ENCODE measurements around the gene LACTB. TPM values are rescaled to one million over a fixed set of nuclear protein-coding genes. Genes with fewer than 3 reads are reported as not detected.
A peak's percentile ranks its signal among the peaks of the same experiment; 100 is the strongest.

The LACTB gene
- total RNA-seq, 1 donor from 2014 or later = 10.9 TPM

- H3K4me1 Mint-ChIP-seq (ENCODE audit: unreplicated experiment) = peaks cover 31% of the 10 kb centered on the region
- H3K9me3 Mint-ChIP-seq = no peaks in the 10 kb centered on the region
- peak within 1 kb of the TSS; percentile 92 for H3K4me3 Mint-ChIP-seq
- H3K36me3 Mint-ChIP-seq = no peaks in the 10 kb centered on the region
- TF ChIP-seq CTCF (conservative IDR thresholded peaks at IDR 0.05) = no peak
- H3K27me3 Mint-ChIP-seq = no peaks in the 10 kb centered on the region
- H3K27ac Mint-ChIP-seq = peak within 1 kb of the TSS; percentile 96
- DNase-seq (ENCODE audit: extremely low spot score, unreplicated experiment) = peak; percentile 99
Measured at GRCh38 chr15:63188926-63189871, 67.5 kb downstream of the LACTB start, which contains the start of gene RAB8B. Gene RAB8B, plus strand, starts transcription at chr15:63189606. Its CDS starts 19 bp downstream, at chr15:63189625.

DNA sequence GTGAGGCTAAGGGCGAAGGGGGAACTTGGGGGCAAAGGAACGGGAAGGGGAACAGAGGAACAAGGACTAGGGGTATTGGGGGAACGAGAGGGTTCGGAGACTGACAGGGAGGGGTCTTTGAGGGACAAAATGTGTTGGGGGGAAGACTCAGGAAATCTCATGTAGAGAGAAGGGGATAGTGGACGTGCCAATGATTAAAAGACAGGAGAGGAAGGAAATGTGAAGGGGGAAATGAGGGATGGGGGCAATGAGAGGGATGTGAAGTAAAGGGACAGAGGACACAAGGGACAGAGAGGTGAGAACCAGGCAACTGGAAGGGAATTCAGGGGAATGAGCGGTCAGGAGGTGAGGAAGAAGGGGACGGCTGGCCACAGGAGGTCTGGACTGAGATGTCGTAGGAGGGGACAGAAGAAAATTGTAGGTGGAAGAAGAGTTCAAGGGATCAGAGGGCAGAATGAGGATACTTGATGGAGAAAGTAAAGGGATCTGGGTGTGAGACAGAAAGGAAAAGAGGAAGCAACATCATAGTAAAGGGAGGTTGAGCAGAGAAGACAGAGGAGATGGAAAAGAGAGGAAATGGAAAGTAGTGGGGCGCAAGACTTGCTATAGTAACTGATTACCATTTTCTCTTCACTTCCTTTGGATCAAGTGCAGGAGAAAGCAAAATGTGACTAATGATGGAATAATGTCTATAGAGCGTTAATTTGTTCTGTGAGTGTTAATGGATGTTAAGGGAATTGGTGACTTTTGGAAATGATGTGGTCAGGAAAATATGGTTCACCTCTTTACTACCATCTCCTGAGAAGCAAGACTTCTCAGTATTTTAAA is 68.5 kb downstream of the LACTB start:
- peak overlapping the region; percentile 92 for H3K4me3 Mint-ChIP-seq

GRCh38 chr15:63190769-63191649 is 69.3 kb downstream of the LACTB start:
- no peaks in the 10 kb centered on the region for H3K9me3 Mint-ChIP-seq
- DNase-seq (ENCODE audit: extremely low spot score, unreplicated experiment) = no peak
- H3K36me3 Mint-ChIP-seq = no peaks in the 10 kb centered on the region
- peak overlapping the region; percentile 92 for H3K4me3 Mint-ChIP-seq
- H3K4me1 Mint-ChIP-seq (ENCODE audit: unreplicated experiment) = peaks cover 42% of the 10 kb centered on the region
- no peak overlapping the region for H3K27ac Mint-ChIP-seq
- H3K27me3 Mint-ChIP-seq = no peaks in the 10 kb centered on the region
- no peak for TF ChIP-seq CTCF (conservative IDR thresholded peaks at IDR 0.05)

More for the DNA sequence above, 68.5 kb downstream of the LACTB start:
- H3K27me3 Mint-ChIP-seq = no peaks in the 10 kb centered on the region
- no peaks in the 10 kb centered on the region for H3K36me3 Mint-ChIP-seq
- no peaks in the 10 kb centered on the region for H3K9me3 Mint-ChIP-seq
- no peak for TF ChIP-seq CTCF (conservative IDR thresholded peaks at IDR 0.05)
- peaks cover 35% of the 10 kb centered on the region for H3K4me1 Mint-ChIP-seq (ENCODE audit: unreplicated experiment)
- no peak for DNase-seq (ENCODE audit: extremely low spot score, unreplicated experiment)
- peak overlapping the region; percentile 96 for H3K27ac Mint-ChIP-seq

Other genes starting within 250 kb of the LACTB start
- 343 and 447 TPM in 2 replicates for gene TPM1, start 79.1 kb upstream of the LACTB start, total RNA-seq (ENCODE audit: low replicate concordance)
- 205 and 235 TPM in 2 replicates for gene RPS27L, start 35.6 kb downstream of the LACTB start, total RNA-seq (ENCODE audit: low replicate concordance)
- 26.5 and 36.8 TPM in 2 replicates for gene RAB8B, start 67.7 kb downstream of the LACTB start, total RNA-seq (ENCODE audit: low replicate concordance)
- 13.4 and 16.0 TPM in 2 replicates for gene APH1B, start 155.7 kb downstream of the LACTB start, total RNA-seq (ENCODE audit: low replicate concordance)

All from type B pancreatic cell (in vitro differentiated cells).